SK-N-SH treated with all-trans-retinoic acid at 6 μM for 48 hours (cell line): ENCODE results near the gene PRKAG2.

Experiments
- ATAC-seq: fragments of 200-7000 bp; cut with Tn5 transposase; 3 replicates; pipeline ENCODE4 v1.9.1; 2020; ENCODE audit warnings: mild to moderate bottlenecking, moderate library complexity
- ARNTL ChIP-seq: fragments of 450-650 bp; formaldehyde crosslinking; IDR thresholded peaks from 2 replicates; pipeline ENCODE4 v1.5.0; 2020; ENCODE audit warnings: low read depth, mild to moderate bottlenecking, moderate library complexity, borderline replicate concordance
- CSDC2 ChIP-seq: fragments of 250-450 bp; sonication (Bioruptor Pico); IDR thresholded peaks from 2 replicates; pipeline ENCODE4 v1.5.0; 2020; ENCODE audit warnings: mild to moderate bottlenecking, moderate library complexity
- ESRRG ChIP-seq: fragments of 250-450 bp; sonication (Bioruptor Pico); IDR thresholded peaks from 2 replicates; pipeline ENCODE4 v1.6.1; 2021; ENCODE audit warnings: mild to moderate bottlenecking
- GLIS3 ChIP-seq: fragments of 250-450 bp; sonication (Bioruptor Pico); IDR thresholded peaks from 2 replicates; pipeline ENCODE4 v1.5.0; 2020; ENCODE audit warnings: mild to moderate bottlenecking, moderate library complexity
- ISL1 ChIP-seq: fragments of 250-450 bp; sonication (Bioruptor Pico); IDR thresholded peaks from 2 replicates; pipeline ENCODE4 v2.1.2; 2022; ENCODE audit warnings: mild to moderate bottlenecking, moderate library complexity
- PPARA ChIP-seq: fragments of 250-450 bp; sonication (Bioruptor Pico); IDR thresholded peaks from 2 replicates; pipeline ENCODE4 v1.5.0; 2020; ENCODE audit warnings: mild to moderate bottlenecking, borderline replicate concordance
- RARB ChIP-seq: fragments of 250-450 bp; sonication (Bioruptor Pico); IDR thresholded peaks from 2 replicates; pipeline ENCODE4 v1.8.0; 2021; ENCODE audit warnings: mild to moderate bottlenecking, moderate library complexity
- TCF4 ChIP-seq: fragments of 250-450 bp; sonication (Bioruptor Pico); IDR thresholded peaks from 2 replicates; pipeline ENCODE4 v1.8.0; 2021; ENCODE audit warnings: mild to moderate bottlenecking, moderate library complexity, borderline replicate concordance
- TOX ChIP-seq: fragments of 250-450 bp; sonication (Bioruptor Pico); IDR thresholded peaks from 2 replicates; pipeline ENCODE4 v1.8.0; 2021; ENCODE audit warnings: mild to moderate bottlenecking, moderate library complexity, borderline replicate concordance
- ZC3H10 ChIP-seq: fragments of 250-450 bp; sonication (Bioruptor Pico); IDR thresholded peaks from 2 replicates; pipeline ENCODE4 v1.5.1; 2021; ENCODE audit warnings: mild to moderate bottlenecking, moderate library complexity
- ZFP3 ChIP-seq: fragments of 250-450 bp; sonication (Bioruptor Pico); IDR thresholded peaks from 2 replicates; pipeline ENCODE4 v1.5.0; 2020; ENCODE audit warnings: mild to moderate bottlenecking, moderate library complexity
- TF ChIP-seq, protein P1 (sequence below): fragments of 250-450 bp; sonication (Bioruptor Pico); IDR thresholded peaks from 2 replicates; pipeline ENCODE4 v1.8.0; 2021; ENCODE audit warnings: low read depth, mild to moderate bottlenecking, moderate library complexity, borderline replicate concordance
- TF ChIP-seq, protein P2 (sequence below): fragments of 250-450 bp; sonication (Bioruptor Pico); IDR thresholded peaks from 2 replicates; pipeline ENCODE4 v1.5.0; 2020; ENCODE audit warnings: mild to moderate bottlenecking, moderate library complexity
- TF ChIP-seq, protein P3 (sequence below): fragments of 250-450 bp; sonication (Bioruptor Pico); IDR thresholded peaks from 2 replicates; pipeline ENCODE4 v1.5.1; 2020; ENCODE audit warnings: low read depth, mild to moderate bottlenecking, moderate library complexity

The PRKAG2 gene

GRCh38 chr7:151710646-151711434 lies 166.1 kb downstream of the PRKAG2 start:
- TF ChIP-seq, protein P1, sequence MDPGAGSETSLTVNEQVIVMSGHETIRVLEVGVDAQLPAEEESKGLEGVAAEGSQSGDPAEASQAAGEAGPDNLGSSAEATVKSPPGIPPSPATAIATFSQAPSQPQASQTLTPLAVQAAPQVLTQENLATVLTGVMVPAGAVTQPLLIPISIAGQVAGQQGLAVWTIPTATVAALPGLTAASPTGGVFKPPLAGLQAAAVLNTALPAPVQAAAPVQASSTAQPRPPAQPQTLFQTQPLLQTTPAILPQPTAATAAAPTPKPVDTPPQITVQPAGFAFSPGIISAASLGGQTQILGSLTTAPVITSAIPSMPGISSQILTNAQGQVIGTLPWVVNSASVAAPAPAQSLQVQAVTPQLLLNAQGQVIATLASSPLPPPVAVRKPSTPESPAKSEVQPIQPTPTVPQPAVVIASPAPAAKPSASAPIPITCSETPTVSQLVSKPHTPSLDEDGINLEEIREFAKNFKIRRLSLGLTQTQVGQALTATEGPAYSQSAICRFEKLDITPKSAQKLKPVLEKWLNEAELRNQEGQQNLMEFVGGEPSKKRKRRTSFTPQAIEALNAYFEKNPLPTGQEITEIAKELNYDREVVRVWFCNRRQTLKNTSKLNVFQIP (CRISPR knock-in tag) = no peak
- no peak for TF ChIP-seq CSDC2 (CRISPR knock-in tag)
- ATAC-seq = no peak

- no peak for TF ChIP-seq ZFP3 (CRISPR knock-in tag)
- ATAC-seq = no peak; the same call in 2 of the 3 replicates
Observed at GRCh38 chr7:151710121-151710640, 166.7 kb downstream of the PRKAG2 start.

DNA sequence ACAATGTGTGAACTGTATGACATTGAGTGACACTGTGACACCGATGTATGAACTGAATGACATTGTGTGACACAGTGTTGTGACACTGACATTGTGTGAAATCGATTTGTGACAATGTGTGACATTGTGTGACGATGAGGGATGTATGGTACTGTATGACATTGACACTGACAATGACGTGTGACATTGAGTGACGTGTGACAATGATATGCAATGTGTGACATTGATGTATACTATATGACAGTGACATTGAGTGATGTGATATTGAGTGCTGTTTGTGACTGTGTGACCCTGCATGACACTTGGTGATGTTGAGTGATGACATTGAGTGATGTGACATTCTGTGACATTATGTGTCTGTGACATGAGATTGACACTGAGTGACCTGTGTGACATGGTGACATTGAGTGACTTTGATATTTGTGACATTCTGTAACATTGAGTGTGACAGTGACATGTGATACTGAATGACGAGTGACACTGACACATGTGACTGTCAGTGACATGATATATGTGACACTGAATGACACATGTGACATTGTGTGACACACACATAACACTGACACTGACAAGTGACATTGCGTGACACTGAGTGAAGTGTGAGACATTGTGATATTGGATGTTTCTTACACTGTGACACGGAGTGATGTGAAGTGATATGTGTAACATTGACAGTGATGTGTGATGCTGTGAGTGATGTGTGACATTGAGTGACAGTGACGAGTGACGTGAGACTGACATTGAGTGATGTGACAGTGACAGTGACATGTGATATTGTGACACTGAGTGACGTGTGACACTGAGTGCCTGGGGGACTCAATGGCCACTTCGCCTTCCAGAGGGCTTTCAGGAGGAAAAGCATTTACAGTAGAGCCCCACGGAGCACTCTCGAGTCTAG lies 167.5 kb downstream of the PRKAG2 start:
- TF ChIP-seq ISL1 (no peak), GLIS3 (no peak), ZC3H10 (no peak), RARB (CRISPR knock-in tag) (no peak)
- TF ChIP-seq, protein P2, sequence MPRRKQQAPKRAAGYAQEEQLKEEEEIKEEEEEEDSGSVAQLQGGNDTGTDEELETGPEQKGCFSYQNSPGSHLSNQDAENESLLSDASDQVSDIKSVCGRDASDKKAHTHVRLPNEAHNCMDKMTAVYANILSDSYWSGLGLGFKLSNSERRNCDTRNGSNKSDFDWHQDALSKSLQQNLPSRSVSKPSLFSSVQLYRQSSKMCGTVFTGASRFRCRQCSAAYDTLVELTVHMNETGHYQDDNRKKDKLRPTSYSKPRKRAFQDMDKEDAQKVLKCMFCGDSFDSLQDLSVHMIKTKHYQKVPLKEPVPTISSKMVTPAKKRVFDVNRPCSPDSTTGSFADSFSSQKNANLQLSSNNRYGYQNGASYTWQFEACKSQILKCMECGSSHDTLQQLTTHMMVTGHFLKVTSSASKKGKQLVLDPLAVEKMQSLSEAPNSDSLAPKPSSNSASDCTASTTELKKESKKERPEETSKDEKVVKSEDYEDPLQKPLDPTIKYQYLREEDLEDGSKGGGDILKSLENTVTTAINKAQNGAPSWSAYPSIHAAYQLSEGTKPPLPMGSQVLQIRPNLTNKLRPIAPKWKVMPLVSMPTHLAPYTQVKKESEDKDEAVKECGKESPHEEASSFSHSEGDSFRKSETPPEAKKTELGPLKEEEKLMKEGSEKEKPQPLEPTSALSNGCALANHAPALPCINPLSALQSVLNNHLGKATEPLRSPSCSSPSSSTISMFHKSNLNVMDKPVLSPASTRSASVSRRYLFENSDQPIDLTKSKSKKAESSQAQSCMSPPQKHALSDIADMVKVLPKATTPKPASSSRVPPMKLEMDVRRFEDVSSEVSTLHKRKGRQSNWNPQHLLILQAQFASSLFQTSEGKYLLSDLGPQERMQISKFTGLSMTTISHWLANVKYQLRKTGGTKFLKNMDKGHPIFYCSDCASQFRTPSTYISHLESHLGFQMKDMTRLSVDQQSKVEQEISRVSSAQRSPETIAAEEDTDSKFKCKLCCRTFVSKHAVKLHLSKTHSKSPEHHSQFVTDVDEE (CRISPR knock-in tag) = no peak; the same call in 1 of the 2 replicates
- TF ChIP-seq, protein P3, sequence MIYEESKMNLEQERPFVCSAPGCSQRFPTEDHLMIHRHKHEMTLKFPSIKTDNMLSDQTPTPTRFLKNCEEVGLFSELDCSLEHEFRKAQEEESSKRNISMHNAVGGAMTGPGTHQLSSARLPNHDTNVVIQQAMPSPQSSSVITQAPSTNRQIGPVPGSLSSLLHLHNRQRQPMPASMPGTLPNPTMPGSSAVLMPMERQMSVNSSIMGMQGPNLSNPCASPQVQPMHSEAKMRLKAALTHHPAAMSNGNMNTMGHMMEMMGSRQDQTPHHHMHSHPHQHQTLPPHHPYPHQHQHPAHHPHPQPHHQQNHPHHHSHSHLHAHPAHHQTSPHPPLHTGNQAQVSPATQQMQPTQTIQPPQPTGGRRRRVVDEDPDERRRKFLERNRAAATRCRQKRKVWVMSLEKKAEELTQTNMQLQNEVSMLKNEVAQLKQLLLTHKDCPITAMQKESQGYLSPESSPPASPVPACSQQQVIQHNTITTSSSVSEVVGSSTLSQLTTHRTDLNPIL (CRISPR knock-in tag) = no peak
- ATAC-seq = no peak

GRCh38 chr7:151708610-151709009 lies 168.3 kb downstream of the PRKAG2 start:
- TF ChIP-seq RARB (CRISPR knock-in tag) (no peak), TOX (CRISPR knock-in tag) (no peak), TCF4 (CRISPR knock-in tag) (no peak), CSDC2 (CRISPR knock-in tag) (no peak), ESRRG (CRISPR knock-in tag) (no peak), ARNTL (CRISPR knock-in tag) (no peak), GLIS3 (no peak), PPARA (no peak)
- TF ChIP-seq, protein P3 (CRISPR knock-in tag) = no peak
- TF ChIP-seq, protein P1 (CRISPR knock-in tag) = no peak
- TF ChIP-seq, protein P2 (CRISPR knock-in tag) = no peak
- ATAC-seq = no peak
